ENCODE data around the gene CYP8B1.

CYP8B1 gene

GRCh38 chr3:42876940-42877720 lies 1.5 kb upstream of the CYP8B1 start:
- no peak overlapping the region for H3K4me3 ChIP-seq (ENCODE audit: control insufficient read depth, low read depth, low read length)
- no peak for DNase-seq (ENCODE audit: low read depth)
- no peak for TF ChIP-seq CTCF (IDR thresholded peaks at IDR 0.05; ENCODE audit: control insufficient read depth, insufficient read depth, low read depth, low read length, missing control alignments)

- no peak for TF ChIP-seq CTCF (IDR thresholded peaks at IDR 0.05; ENCODE audit: control insufficient read depth, insufficient read depth, low read depth, low read length, missing control alignments)
- DNase-seq (ENCODE audit: low read depth) = no peak
- no peak overlapping the region for H3K4me3 ChIP-seq (ENCODE audit: control insufficient read depth, low read depth, low read length)
These were observed 722 bp upstream of the CYP8B1 start for GRCh38 chr3:42876401-42876800.

GRCh38 chr3:42874749-42875148 lies 930 bp downstream of the CYP8B1 start:
- no peak for TF ChIP-seq CTCF (IDR thresholded peaks at IDR 0.05; ENCODE audit: control insufficient read depth, insufficient read depth, low read depth, low read length, missing control alignments)
- H3K4me3 ChIP-seq (ENCODE audit: control insufficient read depth, low read depth, low read length) = no peak overlapping the region
- DNase-seq (ENCODE audit: low read depth) = no peak

- DNase-seq (ENCODE audit: low read depth) = no peak
- no peak for TF ChIP-seq CTCF (IDR thresholded peaks at IDR 0.05; ENCODE audit: control insufficient read depth, insufficient read depth, low read depth, low read length, missing control alignments)
- H3K4me3 ChIP-seq (ENCODE audit: control insufficient read depth, low read depth, low read length) = no peak overlapping the region
These were observed 2.3 kb downstream of the CYP8B1 start for GRCh38 chr3:42873221-42873982.

- DNase-seq (ENCODE audit: low read depth) = no peak
- TF ChIP-seq CTCF (IDR thresholded peaks at IDR 0.05; ENCODE audit: control insufficient read depth, insufficient read depth, low read depth, low read length, missing control alignments) = no peak
- no peak overlapping the region for H3K4me3 ChIP-seq (ENCODE audit: control insufficient read depth, low read depth, low read length)
These were observed 3.0 kb downstream of the CYP8B1 start for GRCh38 chr3:42872718-42873117.

- DNase-seq (ENCODE audit: low read depth) = no peak
- H3K4me3 ChIP-seq (ENCODE audit: control insufficient read depth, low read depth, low read length) = no peak overlapping the region
- TF ChIP-seq CTCF (IDR thresholded peaks at IDR 0.05; ENCODE audit: control insufficient read depth, insufficient read depth, low read depth, low read length, missing control alignments) = no peak
These were observed 4.0 kb downstream of the CYP8B1 start for GRCh38 chr3:42871592-42872196.

All from AG09309 (cell line).